ENCODE measurements around the gene EPOP. TPM values are rescaled to one million over a fixed set of nuclear protein-coding genes. Genes with fewer than 3 reads are reported as not detected.
"Not testable (repeated sequence)": the region's sequence is repeated elsewhere in the genome, so short reads cannot be mapped to it uniquely, and the experiment has no call there.

Gene EPOP
- total RNA-seq, 1 experiment from 2014 or later: 12.3 TPM

DNA sequence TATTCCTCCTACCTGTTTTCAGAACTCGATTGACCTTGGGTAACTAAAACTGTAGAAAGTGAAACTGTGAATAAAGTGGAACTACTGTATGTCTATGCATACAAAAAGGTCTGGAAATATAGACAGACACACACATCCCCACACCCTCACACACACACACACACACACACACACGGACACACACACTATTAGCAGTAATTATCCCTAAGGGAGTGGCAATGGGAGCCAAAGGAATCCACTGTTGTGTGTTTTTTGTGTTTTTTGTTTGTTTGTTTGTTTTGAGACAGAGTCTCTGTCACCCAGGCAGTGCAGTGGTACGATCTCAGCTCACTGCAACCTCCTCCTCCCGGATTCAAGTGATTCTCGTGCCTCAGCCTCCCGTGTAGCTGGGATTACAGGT is 42.4 kb downstream of the EPOP start:
- Mint-ChIP-seq H3K27me3 (ENCODE audit: low read depth) (peaks cover 4% of the 10 kb centered on the region; the same call in 1 of the 2 replicates), H3K4me1 (peaks cover 16% of the 10 kb centered on the region), H3K36me3 (peaks cover 6% of the 10 kb centered on the region), H3K4me3 (no peak overlapping the region), H3K9me3 (peaks cover 5% of the 10 kb centered on the region), H3K27ac (no peak overlapping the region)
- POLR2A ChIA-PET: no interaction called here
- DNase-seq (ENCODE audit: low spot score) (no peak), ATAC-seq (no peak)
- CTCF ChIA-PET: no interaction called here
- TF ChIP-seq IRF2 (CRISPR knock-in tag; IDR thresholded peaks at IDR 0.05; ENCODE audit: borderline replicate concordance, low read depth): no peak
- peak; percentile 13; the same call in 1 of the 2 replicates for TF ChIP-seq GABPB1 (CRISPR knock-in tag; IDR thresholded peaks at IDR 0.05)

DNA sequence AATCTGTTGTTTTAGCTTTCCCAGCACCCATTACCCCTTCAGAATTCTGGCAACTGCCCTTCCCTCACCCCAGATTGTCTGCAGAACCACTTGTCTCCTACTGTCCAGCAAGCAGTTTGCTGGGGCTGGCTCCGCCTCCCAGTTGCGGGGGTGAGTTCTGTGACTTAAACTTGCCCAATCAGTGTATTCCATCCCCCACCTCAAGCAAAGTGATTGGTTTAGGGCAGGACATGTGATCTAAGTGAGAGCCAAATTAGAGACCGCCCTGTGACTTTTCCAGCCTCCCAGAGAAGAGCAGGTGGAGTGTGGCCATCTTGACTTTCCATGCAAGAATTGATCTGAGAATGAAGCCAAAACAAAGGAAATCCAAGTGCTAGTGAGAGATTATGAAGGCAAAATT is 46.3 kb downstream of the EPOP start:
- no peak overlapping the region for H3K4me3 Mint-ChIP-seq
- H3K4me1 Mint-ChIP-seq: peaks cover 8% of the 10 kb centered on the region
- peaks cover 5% of the 10 kb centered on the region for H3K9me3 Mint-ChIP-seq
- no peaks in the 10 kb centered on the region; the same call in 1 of the 2 replicates for H3K27me3 Mint-ChIP-seq (ENCODE audit: low read depth)
- H3K36me3 Mint-ChIP-seq: peaks cover 6% of the 10 kb centered on the region
- peak overlapping the region; percentile 37 for H3K27ac Mint-ChIP-seq
- POLR2A ChIA-PET: no interaction called here
- TF ChIP-seq NFYB (CRISPR knock-in tag; conservative IDR thresholded peaks at IDR 0.05; ENCODE audit: low read depth) (peak; percentile 52), RELA (CRISPR knock-in tag; IDR thresholded peaks at IDR 0.05; ENCODE audit: borderline replicate concordance) (no peak)
- TF ChIP-seq, protein P1, sequence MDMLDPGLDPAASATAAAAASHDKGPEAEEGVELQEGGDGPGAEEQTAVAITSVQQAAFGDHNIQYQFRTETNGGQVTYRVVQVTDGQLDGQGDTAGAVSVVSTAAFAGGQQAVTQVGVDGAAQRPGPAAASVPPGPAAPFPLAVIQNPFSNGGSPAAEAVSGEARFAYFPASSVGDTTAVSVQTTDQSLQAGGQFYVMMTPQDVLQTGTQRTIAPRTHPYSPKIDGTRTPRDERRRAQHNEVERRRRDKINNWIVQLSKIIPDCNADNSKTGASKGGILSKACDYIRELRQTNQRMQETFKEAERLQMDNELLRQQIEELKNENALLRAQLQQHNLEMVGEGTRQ (CRISPR knock-in tag; IDR thresholded peaks at IDR 0.05): peak; percentile 84
- TF ChIP-seq, protein P2, sequence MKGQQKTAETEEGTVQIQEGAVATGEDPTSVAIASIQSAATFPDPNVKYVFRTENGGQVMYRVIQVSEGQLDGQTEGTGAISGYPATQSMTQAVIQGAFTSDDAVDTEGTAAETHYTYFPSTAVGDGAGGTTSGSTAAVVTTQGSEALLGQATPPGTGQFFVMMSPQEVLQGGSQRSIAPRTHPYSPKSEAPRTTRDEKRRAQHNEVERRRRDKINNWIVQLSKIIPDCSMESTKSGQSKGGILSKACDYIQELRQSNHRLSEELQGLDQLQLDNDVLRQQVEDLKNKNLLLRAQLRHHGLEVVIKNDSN (CRISPR knock-in tag; IDR thresholded peaks at IDR 0.05): peak; percentile 76; the same call in 1 of the 2 replicates
- CTCF ChIA-PET: interaction anchor here (1.1 kb wide), 1 partner anchor 70 kb away, joined by 3 read pairs; no protein-coding TSS in a partner anchor
- peak; percentile 38 for DNase-seq (ENCODE audit: low spot score)
- ATAC-seq: peak; percentile 79

DNA sequence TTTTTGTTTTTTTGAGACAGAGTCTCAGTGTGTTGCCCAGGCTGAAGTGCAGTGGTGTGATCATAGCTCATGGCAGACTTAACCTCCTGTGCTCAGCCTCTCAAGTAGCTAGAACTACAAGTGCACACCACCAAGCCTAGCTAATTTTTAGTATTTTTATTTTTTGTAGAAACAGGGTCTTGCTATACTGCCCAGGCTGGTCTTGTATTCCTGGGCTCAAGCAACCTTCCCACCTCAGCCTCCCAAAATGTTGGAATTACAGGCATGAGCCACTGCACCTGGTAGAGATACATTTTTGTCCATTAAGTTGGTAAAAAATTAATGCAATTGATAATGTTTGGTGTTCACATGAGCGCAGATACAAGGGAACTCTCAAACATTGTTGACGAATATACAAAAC is 46.8 kb downstream of the EPOP start:
- Mint-ChIP-seq H3K36me3 (peaks cover 6% of the 10 kb centered on the region), H3K4me1 (peaks cover 8% of the 10 kb centered on the region), H3K27ac (no peak overlapping the region), H3K27me3 (ENCODE audit: low read depth) (no peaks in the 10 kb centered on the region; the same call in 1 of the 2 replicates), H3K4me3 (no peak overlapping the region), H3K9me3 (peaks cover 5% of the 10 kb centered on the region)
- ChIA-PET POLR2A (no interaction called here), CTCF (interaction anchor here (1.1 kb wide), 1 partner anchor 70 kb away, joined by 3 read pairs; no protein-coding TSS in a partner anchor)
- ATAC-seq: no peak
- DNase-seq (ENCODE audit: low spot score): no peak
- peak; percentile 87; the same call in 1 of the 2 replicates for TF ChIP-seq ZNF121 (CRISPR knock-in tag; IDR thresholded peaks at IDR 0.05)
- TF ChIP-seq GTF2I (CRISPR knock-in tag; conservative IDR thresholded peaks at IDR 0.05): 0 out of 2 replicates have a peak, but pooled peaks have one; percentile 13
- TF ChIP-seq PRRX2 (CRISPR knock-in tag; IDR thresholded peaks at IDR 0.05): no peak
- no peak for TF ChIP-seq ZNF671 (CRISPR knock-in tag; IDR thresholded peaks at IDR 0.05)

DNA sequence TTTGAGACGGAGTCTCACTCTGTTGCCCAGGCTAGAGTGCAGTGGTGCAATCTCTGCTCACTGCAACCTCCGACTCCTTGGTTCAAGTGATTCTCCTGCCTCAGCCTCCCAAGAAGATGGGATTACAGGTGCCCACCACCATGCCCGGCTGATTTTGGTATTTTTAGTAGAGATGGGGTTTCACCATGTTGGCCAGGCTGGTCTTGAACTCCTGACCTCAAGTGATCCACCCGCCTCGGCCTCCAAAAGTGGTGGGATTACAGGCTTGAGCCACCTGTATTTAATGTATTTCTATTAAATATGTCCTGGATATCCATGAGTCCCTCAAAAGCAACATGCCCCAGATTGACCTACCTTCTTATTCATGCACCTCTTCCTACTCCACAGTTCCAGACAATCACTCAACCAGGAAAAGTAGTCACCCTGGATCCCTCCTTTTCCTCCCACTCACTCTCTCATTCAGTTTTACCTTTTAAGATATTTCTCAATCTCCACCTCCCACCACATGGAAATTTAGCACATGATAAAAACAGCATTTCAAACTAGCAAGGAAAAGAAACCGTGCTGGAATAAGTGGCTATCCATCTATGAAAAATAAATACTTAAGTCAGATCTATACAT is 48.0 kb downstream of the EPOP start:
- H3K27ac Mint-ChIP-seq; H3K9me3 Mint-ChIP-seq; H3K36me3 Mint-ChIP-seq; POLR2A ChIA-PET; H3K4me3 Mint-ChIP-seq; H3K27me3 Mint-ChIP-seq (ENCODE audit: low read depth); ATAC-seq; CTCF ChIA-PET; H3K4me1 Mint-ChIP-seq: not testable (repeated sequence)
- peak; percentile 1 for DNase-seq (ENCODE audit: low spot score)

DNA sequence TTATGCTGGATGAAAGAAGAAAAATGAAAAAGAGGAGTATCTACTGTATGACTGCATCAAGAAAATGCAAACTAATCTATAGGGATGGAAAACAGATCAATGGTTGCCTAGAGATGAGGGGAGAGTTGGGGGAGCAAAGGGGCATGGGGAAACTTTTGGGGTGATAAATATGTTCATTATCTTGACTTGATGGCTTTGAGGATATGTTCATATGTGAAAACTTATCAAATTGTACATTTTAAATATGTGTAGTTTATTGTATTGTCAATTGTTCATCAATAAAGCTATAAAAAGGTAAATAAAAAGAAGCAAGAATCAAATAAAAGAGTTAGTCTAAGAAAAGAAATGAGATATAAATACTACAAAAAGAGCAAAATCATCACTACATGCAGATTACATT is 49.3 kb downstream of the EPOP start:
- Mint-ChIP-seq H3K4me1 (peaks cover 11% of the 10 kb centered on the region), H3K27ac (no peak overlapping the region), H3K36me3 (peaks cover 6% of the 10 kb centered on the region), H3K9me3 (peaks cover 5% of the 10 kb centered on the region), H3K27me3 (ENCODE audit: low read depth) (no peaks in the 10 kb centered on the region; the same call in 1 of the 2 replicates), H3K4me3 (no peak overlapping the region)
- POLR2A ChIA-PET: no interaction called here
- TF ChIP-seq NFATC4 (CRISPR knock-in tag; IDR thresholded peaks at IDR 0.05): no peak
- TF ChIP-seq OVOL2 (CRISPR knock-in tag; IDR thresholded peaks at IDR 0.05; ENCODE audit: borderline replicate concordance): no peak
- no peak for TF ChIP-seq ZNF232 (CRISPR knock-in tag; IDR thresholded peaks at IDR 0.05)
- CTCF ChIA-PET: interaction anchor here (0.5 kb wide), 1 partner anchor 9 kb away, joined by 4 read pairs; no protein-coding TSS in a partner anchor
- ATAC-seq: no peak
- DNase-seq (ENCODE audit: low spot score): no peak
